ENCODE data around the gene PNPLA6.
A peak's percentile ranks its signal among the peaks of the same experiment; 100 is the strongest.

Gene PNPLA6

GRCh38 chr19:7515110-7515644 is 20.3 kb upstream of the PNPLA6 start:
- no peak for DNase-seq (ENCODE audit: extremely low read depth in 1 of 2, low read depth in 1 of 2)

GRCh38 chr19:7515645-7516151 is 19.8 kb upstream of the PNPLA6 start, which contains the start of gene ZNF358:
ZNF358 (plus strand) TSS chr19:7516103; CDS start chr19:7519243, 3,140 bp downstream.
- DNase-seq (ENCODE audit: extremely low read depth in 1 of 2, low read depth in 1 of 2), result no peak

- no peak for DNase-seq (ENCODE audit: extremely low read depth in 1 of 2, low read depth in 1 of 2)
Measured at GRCh38 chr19:7516333-7516732, 19.2 kb upstream of the PNPLA6 start.

GRCh38 chr19:7516878-7517277 is 18.6 kb upstream of the PNPLA6 start:
- no peak for DNase-seq (ENCODE audit: extremely low read depth in 1 of 2, low read depth in 1 of 2)

- no peak for DNase-seq (ENCODE audit: extremely low read depth in 1 of 2, low read depth in 1 of 2)
Measured at GRCh38 chr19:7519361-7520130, 16.0 kb upstream of the PNPLA6 start.

- DNase-seq (ENCODE audit: extremely low read depth in 1 of 2, low read depth in 1 of 2), result no peak
Measured at GRCh38 chr19:7520131-7521051, 15.1 kb upstream of the PNPLA6 start.

GRCh38 chr19:7521551-7522071 is 13.9 kb upstream of the PNPLA6 start:
- no peak for DNase-seq (ENCODE audit: extremely low read depth in 1 of 2, low read depth in 1 of 2)

GRCh38 chr19:7522072-7522922 is 13.2 kb upstream of the PNPLA6 start, which contains the start of gene MCOLN1:
MCOLN1 (plus strand) TSS chr19:7522624; CDS start chr19:7522751, 127 bp downstream.
- DNase-seq (ENCODE audit: extremely low read depth in 1 of 2, low read depth in 1 of 2), result peak; percentile 96 to 100

GRCh38 chr19:7522923-7523667 is 12.4 kb upstream of the PNPLA6 start:
- no peak for DNase-seq (ENCODE audit: extremely low read depth in 1 of 2, low read depth in 1 of 2)

GRCh38 chr19:7524523-7524922 is 11.0 kb upstream of the PNPLA6 start:
- no peak for DNase-seq (ENCODE audit: extremely low read depth in 1 of 2, low read depth in 1 of 2)

GRCh38 chr19:7524992-7525739 is 10.4 kb upstream of the PNPLA6 start:
- DNase-seq (ENCODE audit: extremely low read depth in 1 of 2, low read depth in 1 of 2), result no peak

GRCh38 chr19:7526059-7526929 is 9.2 kb upstream of the PNPLA6 start:
- DNase-seq (ENCODE audit: extremely low read depth in 1 of 2, low read depth in 1 of 2), result no peak

- no peak for DNase-seq (ENCODE audit: extremely low read depth in 1 of 2, low read depth in 1 of 2)
Measured at GRCh38 chr19:7527516-7528191, 7.9 kb upstream of the PNPLA6 start.

GRCh38 chr19:7528192-7528519 is 7.4 kb upstream of the PNPLA6 start:
- no peak for DNase-seq (ENCODE audit: extremely low read depth in 1 of 2, low read depth in 1 of 2)

- DNase-seq (ENCODE audit: extremely low read depth in 1 of 2, low read depth in 1 of 2), result no peak
Measured at GRCh38 chr19:7528522-7529245, 6.8 kb upstream of the PNPLA6 start.

- DNase-seq (ENCODE audit: extremely low read depth in 1 of 2, low read depth in 1 of 2), result no peak
Measured at GRCh38 chr19:7529246-7529600, 6.3 kb upstream of the PNPLA6 start.
